ENCODE results near the gene NOC3L.
"Not testable (repeated sequence)": the region's sequence is repeated elsewhere in the genome, so short reads cannot be mapped to it uniquely, and the experiment has no call there.

GRCh38 chr10:94392117-94392516 lies 29.4 kb upstream of the NOC3L start:
- not testable (repeated sequence) for TF ChIP-seq CTCF, POLR2A, POLR2AphosphoS5 (IDR thresholded peaks at IDR 0.05)
